Measurements from ENCODE around the gene GSK3B.

Gene GSK3B

GRCh38 chr3:120093911-120094775 lies at the start of gene GSK3B:
Gene GSK3B (minus strand): TSS chr3:120094447. CDS start chr3:120093434, 1,013 bp downstream.
- DNase-seq: no peak

DNA sequence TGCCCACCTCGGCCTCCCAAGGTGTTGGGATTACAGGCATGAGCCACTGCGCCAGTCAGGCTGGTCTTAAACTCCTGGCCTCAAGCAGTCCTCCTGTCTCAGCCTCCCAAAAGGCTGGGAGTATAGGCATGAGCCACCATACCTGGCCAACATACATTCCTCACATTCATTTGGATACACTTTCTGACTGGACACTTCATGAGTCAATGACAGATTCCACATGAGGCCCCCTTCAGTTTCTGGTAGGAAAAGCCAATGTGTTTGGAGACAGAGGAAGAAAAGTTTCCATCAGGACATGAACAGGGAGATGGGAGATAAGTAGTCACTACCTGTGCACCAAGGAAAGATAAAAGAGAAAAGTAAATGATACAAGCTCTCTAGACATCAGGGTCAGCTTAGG lies 49.4 kb upstream of the GSK3B start:
- no peak for DNase-seq

GRCh38 chr3:120142236-120142635 lies 48.0 kb upstream of the GSK3B start:
- no peak for DNase-seq

DNA sequence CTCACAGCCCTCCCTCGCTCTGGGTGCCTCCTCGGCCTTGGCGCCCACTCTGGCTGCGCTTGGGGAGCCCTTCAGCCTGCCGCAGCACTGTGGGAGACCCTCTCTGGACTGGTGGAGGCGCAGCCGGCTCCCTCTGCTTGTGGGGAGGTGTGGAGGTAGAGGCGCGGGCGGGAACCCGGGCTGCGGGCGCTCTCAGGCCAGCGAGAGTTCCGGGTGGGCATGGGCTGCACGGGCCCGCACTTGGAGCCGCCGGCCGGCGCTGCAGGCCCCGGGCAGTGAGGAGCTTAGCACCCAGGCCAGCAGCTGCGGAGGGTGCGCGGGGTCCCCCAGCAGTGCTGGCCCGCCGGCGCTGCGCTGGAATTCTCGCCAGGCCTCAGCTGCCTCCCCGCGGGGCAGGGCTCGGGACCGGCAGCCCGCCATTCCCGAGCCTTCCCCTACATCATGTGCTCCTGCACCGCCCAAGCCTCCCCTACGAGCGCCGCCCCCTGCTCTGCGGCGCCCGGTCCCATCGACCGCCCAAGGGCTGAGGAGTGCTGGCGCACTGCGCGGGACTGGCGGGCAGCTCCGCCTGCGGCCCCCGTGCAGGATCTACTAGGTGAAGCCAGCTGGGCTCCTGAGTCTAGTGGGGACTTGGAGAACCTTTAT lies 46.0 kb upstream of the GSK3B start:
- no peak for DNase-seq

DNA sequence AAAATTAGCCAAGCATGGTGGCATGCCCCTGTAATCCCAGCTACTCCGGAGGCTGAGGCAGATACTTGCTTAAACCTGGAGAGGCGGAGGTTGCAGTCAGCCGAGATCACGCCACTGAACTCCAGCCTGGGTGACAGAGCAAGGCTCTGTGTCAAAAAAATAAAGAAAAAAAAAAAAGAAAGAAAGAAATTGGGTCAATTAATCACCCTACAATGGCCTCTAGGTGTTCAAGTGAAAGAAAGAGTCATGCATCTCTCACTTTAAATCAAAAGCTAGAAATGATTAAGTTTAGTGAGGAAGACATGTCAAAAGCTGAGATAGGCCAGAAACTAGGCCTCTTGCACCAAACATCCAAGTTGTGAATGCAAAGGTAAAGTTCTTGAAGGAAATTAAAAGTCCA lies 44.9 kb upstream of the GSK3B start:
- no peak for DNase-seq

- no peak for DNase-seq
These were observed 43.3 kb upstream of the GSK3B start for GRCh38 chr3:120137548-120137947.

DNA sequence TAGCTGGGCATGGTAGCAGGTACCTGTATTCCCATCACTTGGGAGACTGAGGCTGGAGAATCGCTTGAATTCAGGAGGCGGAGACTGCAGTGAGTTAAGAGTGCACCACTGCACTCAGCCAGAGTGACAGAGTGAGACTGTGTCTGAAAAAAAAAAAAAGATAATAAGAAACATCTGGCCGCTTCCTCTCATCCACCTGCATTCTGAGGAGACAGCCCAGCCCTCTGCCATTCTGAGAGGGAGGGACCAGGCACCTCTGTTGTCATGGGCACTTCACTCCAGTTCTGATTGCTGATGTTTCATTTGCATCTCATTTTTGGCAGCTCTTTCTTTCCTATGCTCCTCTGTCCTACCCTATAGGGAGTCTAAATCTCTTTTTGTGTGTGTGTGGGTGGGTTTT lies 36.4 kb upstream of the GSK3B start:
- DNase-seq: no peak

DNA sequence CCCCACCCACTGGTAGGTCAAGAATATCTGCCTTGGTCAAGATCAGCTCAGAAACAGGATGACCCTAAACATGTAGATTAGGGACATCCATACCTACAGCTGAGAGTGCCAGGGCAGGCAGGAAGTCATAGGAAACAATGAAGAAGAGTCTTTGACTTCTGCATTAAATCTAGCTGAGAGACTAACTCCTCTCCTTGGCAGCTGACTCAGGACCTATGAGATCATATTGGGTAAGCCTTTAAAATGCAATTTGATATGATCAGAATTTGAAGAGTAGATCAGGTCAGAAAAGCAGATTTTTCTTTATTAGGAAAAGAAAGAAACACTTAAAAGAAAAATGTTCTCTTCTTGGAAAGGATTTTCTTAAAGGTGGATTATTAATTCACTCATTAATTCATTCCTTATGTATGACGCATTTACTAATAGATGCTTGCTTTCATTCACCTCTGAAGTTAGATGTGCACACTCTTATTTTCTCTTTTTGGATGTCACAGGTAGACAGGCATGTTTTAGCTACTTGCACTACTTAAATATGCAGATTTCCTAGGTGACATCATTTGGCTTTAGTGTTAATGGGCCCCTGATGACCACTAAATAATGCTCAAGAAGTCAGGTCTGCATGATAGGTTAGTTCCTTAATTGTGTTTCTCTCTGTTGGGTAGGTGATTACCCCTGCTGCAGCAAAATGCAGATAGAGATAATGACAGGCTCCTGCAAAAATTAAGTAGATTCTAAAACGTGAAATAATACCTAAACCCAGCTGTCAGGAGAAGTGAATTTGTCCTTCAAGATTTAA lies 35.7 kb upstream of the GSK3B start:
- no peak for DNase-seq

- no peak for DNase-seq
These were observed 34.8 kb upstream of the GSK3B start for GRCh38 chr3:120129051-120129450.

DNA sequence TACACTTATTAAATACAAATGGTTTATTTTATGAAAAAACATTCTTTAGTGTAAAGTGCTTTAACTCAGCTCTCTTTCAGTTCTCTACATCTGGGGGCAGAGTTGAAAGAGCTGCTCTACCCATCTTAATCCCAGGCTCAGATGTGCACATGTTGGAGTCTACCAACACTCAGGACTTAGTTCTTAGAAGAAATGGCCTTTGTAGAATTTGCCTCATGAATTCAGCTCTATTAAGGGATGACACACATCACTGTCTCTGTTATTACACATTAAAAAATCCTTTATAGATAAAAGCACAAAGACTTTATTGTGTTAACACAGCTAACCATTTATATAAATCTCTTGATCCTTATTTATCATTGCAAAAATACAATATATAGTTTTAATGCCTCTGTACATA lies 31.7 kb upstream of the GSK3B start:
- no peak for DNase-seq

- no peak for DNase-seq
These were observed 25.7 kb upstream of the GSK3B start for GRCh38 chr3:120119846-120120510.

DNA sequence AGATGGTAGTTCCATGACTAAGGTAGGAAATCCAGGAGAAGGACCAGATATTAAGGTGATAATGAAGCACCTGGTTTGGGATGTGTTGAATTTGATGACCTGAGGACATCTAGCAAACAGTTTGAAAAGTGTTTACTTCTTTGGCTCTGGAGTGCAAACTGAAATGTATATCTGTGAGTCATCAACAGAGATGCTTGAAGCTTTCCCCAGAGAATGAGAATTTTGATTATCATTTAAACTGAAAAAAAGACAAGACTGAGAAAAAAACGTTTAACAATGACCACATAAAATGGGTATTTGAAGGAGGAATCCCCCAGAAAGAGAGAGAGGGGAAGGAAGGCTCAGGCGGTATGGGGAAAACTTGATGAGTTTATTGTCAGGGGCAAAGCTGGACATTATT lies 20.7 kb upstream of the GSK3B start:
- no peak for DNase-seq

DNA sequence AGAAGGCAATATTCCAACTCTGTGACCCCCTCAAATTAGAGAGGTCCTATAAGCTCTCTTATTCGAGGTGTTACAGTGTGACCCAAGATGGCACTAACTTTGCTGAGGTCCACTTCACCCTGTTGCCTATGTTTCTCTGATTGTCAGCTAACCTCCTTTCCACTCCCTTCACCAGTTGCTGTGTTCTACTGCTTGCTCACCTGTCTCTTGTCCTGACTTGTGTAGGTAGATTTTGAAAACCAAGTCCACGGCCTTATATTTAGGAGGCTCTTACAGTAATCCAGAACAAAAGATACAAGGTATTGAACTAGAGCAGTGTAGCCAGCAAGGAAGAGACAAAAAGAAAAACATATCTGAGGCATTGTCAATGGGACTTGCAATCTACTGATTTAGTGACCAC lies 20.1 kb upstream of the GSK3B start:
- DNase-seq: no peak

DNA sequence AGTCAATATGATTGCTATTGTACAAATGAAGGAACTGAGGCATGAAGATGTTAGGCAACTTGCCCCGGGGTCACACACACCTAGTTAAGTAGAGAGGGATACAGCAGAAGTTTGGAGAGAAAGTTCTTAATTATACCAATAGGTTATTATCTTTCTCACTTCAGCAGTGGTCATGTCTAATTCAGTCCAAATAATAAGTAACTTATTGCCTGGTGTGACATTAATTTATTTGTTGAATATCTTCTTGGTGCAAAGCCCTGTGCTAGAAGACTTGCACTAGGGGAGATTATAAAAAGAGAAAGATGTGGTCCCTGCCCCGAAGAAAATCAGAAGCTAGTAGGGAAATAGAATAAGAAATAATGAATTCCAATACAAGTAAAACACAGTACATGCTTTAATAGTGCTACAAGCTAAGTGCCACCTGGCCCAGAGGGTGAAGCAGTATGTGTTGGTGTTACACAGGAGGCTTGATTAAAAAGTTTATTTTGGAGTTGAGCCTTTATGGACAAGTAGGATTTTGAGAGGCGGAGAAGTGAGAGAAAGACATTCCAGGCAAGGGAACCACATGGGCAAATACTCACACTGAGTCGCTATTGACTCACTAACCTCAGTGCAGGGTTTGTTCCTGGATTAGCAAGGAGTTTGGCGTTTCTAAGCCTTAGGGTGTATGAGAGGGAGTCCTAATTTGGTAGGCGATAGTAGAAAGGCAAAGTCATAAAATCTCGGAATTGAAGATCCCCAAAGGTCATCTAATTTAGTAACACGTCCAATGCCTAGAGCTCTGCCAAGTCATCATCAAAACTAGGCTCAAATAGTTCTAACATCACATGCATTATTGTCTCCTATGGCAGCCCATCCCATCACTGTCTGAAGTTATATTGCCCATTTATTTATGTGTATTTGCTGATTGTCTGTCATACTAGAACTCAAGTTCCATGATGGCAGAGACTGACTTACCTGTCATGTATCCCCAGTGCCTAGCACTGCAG lies 19.2 kb upstream of the GSK3B start:
- DNase-seq: no peak

DNA sequence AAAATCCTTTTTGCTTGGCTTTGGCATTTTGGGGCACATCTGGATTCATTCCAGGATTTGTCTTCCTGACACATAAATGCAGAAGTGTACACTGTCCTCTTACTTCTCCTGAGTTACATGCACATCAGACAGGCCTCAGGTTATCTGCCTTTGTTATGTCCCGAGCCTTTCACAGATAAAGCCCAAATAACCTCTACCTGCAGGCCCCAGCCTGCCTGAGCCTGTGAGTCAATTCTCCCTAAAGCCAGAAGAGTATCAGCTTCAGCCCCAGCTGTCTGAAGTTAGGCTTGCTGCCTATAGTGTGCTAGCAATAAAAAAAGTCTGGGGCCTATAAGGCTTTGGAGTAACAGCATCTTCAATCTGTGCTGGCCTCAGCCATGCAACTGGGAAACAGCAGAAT lies 17.7 kb upstream of the GSK3B start:
- DNase-seq: no peak

DNA sequence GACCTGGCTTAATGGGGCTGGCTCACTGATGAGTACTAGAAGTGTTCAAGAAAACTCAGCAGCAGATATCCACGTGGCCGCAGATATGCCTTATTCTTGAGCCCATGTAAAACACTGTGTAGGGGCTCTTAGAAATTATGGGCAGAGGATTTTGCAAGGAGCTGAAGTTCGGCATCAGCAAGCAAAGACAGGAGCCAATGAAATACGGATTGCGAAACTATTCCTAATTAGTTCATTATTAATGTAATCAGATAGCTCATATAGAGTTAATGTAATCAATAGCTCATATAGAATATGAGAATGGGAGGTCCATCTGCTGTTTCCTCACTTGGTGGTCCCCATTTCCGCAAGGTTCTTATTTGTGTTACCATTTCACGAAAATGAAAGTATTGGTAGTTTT lies 9.0 kb upstream of the GSK3B start:
- DNase-seq: no peak

GRCh38 chr3:120102674-120103073 lies 8.4 kb upstream of the GSK3B start:
- no peak for DNase-seq

GRCh38 chr3:120102232-120102631 lies 8.0 kb upstream of the GSK3B start:
- DNase-seq: no peak

DNA sequence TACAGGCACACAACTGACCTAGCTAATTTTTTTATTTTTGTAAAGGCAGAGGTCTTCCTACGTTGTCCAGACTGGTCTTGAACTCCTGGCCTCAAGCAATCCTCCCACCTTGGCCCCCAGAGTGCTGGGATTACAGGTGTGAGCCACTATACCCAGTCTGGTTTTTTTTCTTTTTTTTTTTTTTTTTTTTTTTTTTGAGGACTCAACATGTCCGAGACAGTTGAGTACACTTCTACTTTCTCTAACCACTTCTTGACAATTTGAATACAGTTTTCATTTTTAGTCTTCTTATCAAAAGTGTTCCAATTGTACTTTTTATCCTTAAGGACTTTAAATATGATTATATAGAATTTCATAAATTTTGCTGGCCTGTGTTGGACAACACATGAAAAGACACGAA lies 7.4 kb upstream of the GSK3B start:
- no peak for DNase-seq

- no peak for DNase-seq
These were observed 6.5 kb upstream of the GSK3B start for GRCh38 chr3:120100711-120101110.

GRCh38 chr3:120098710-120099109 lies 4.5 kb upstream of the GSK3B start:
- no peak for DNase-seq

- DNase-seq: peak; percentile 20
These were observed 1.8 kb upstream of the GSK3B start for GRCh38 chr3:120095979-120096426.
